LHCN-M2 (cell line): ENCODE results near the gene UGT1A10. TPM values are rescaled to one million over a fixed set of nuclear protein-coding genes. Genes with fewer than 3 reads are reported as not detected.
"Not testable (repeated sequence)": the region's sequence is repeated elsewhere in the genome, so short reads cannot be mapped to it uniquely, and the experiment has no call there.

Experiments used
- DNase-seq: peaks from one replicate; pipeline ENCODE4 v3.0.0-alpha.2; 2012; ENCODE audit warnings: low read depth
- total RNA-seq: library from RNA; depleted of rRNA; stranded (reverse); fragments of >200 nt; gene quantifications from 2 replicates; pipeline ENCODE4 v1.2.3, GENCODE V29; 2014

Gene UGT1A10
- total RNA-seq, 1 experiment from 2014 or later, result not detected

- DNase-seq, result not testable (repeated sequence)
Measured at GRCh38 chr2:233736868-233737653, 100.8 kb downstream of the UGT1A10 start.

- no peak for DNase-seq
Measured at GRCh38 chr2:233740870-233741269, 104.6 kb downstream of the UGT1A10 start.

GRCh38 chr2:233743464-233744259 lies 107.4 kb downstream of the UGT1A10 start:
- no peak for DNase-seq

- no peak for DNase-seq
Measured at GRCh38 chr2:233745073-233745755, 109.0 kb downstream of the UGT1A10 start.

GRCh38 chr2:233745838-233746237 lies 109.6 kb downstream of the UGT1A10 start:
- DNase-seq, result not testable (repeated sequence)

- no peak for DNase-seq
Measured at GRCh38 chr2:233746475-233747282, 110.4 kb downstream of the UGT1A10 start.

GRCh38 chr2:233747283-233747544 lies 111.0 kb downstream of the UGT1A10 start:
- DNase-seq, result no peak

GRCh38 chr2:233750689-233751088 lies 114.4 kb downstream of the UGT1A10 start:
- not testable (repeated sequence) for DNase-seq

GRCh38 chr2:233751212-233752009 lies 115.2 kb downstream of the UGT1A10 start:
- not testable (repeated sequence) for DNase-seq

- no peak for DNase-seq
Measured at GRCh38 chr2:233754872-233755611, 118.8 kb downstream of the UGT1A10 start.

- no peak for DNase-seq
Measured at GRCh38 chr2:233756429-233757081, 120.3 kb downstream of the UGT1A10 start.

- no peak for DNase-seq
Measured at GRCh38 chr2:233758141-233758540, 121.9 kb downstream of the UGT1A10 start.

- no peak for DNase-seq
Measured at GRCh38 chr2:233758849-233759248, 122.6 kb downstream of the UGT1A10 start.

GRCh38 chr2:233760043-233760442 lies 123.8 kb downstream of the UGT1A10 start, which contains the start of gene UGT1A1:
Gene UGT1A1, plus strand, starts transcription at chr2:233760270. Its CDS starts 18 bp downstream, at chr2:233760288.
- no peak for DNase-seq

GRCh38 chr2:233761040-233761769 lies 125.0 kb downstream of the UGT1A10 start:
- DNase-seq, result no peak

GRCh38 chr2:233764264-233764663 lies 128.0 kb downstream of the UGT1A10 start:
- peak; percentile 51 for DNase-seq

- DNase-seq, result no peak
Measured at GRCh38 chr2:233764761-233765160, 128.5 kb downstream of the UGT1A10 start.

- DNase-seq, result no peak
Measured at GRCh38 chr2:233766416-233766815, 130.2 kb downstream of the UGT1A10 start.

GRCh38 chr2:233768076-233768475 lies 131.8 kb downstream of the UGT1A10 start:
- no peak for DNase-seq
